ENCODE measurements around the gene EIPR1.

- TF ChIP-seq, protein P1, sequence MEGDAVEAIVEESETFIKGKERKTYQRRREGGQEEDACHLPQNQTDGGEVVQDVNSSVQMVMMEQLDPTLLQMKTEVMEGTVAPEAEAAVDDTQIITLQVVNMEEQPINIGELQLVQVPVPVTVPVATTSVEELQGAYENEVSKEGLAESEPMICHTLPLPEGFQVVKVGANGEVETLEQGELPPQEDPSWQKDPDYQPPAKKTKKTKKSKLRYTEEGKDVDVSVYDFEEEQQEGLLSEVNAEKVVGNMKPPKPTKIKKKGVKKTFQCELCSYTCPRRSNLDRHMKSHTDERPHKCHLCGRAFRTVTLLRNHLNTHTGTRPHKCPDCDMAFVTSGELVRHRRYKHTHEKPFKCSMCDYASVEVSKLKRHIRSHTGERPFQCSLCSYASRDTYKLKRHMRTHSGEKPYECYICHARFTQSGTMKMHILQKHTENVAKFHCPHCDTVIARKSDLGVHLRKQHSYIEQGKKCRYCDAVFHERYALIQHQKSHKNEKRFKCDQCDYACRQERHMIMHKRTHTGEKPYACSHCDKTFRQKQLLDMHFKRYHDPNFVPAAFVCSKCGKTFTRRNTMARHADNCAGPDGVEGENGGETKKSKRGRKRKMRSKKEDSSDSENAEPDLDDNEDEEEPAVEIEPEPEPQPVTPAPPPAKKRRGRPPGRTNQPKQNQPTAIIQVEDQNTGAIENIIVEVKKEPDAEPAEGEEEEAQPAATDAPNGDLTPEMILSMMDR (conservative IDR thresholded peaks at IDR 0.05) = no peak
- TF ChIP-seq ZFX (IDR thresholded peaks at IDR 0.05) = no peak
Measured at GRCh38 chr2:3146772-3147650, 230.6 kb downstream of the EIPR1 start.
